HL-60 (cell line): Measurements from ENCODE around the gene TAF1C.

ENCODE experiments used
- DNase-seq, 2 experiments: peaks; one replicate each; pipeline ENCODE4 v3.0.0-alpha.2; 2010 to 2020; ENCODE audit warnings: low read depth in 1 of 2, low spot score in 1 of 2
- H3K27ac ChIP-seq: fragments of 250-450 bp; sonication (Bioruptor Pico); replicated peaks from 2 replicates; pipeline ENCODE4 v1.5.1; 2020; ENCODE audit warnings: mild to moderate bottlenecking, moderate library complexity
- H3K27me3 ChIP-seq: fragments of 250-450 bp; sonication (Bioruptor Pico); 2 replicates; pipeline ENCODE4 v1.5.1; 2021; ENCODE audit warnings: mild to moderate bottlenecking, moderate library complexity; ENCODE audit not compliant: insufficient read depth, poor library complexity, severe bottlenecking
- H3K4me3 ChIP-seq: replicated peaks from 2 replicates; pipeline ENCODE4 v1.5.1; 2011; ENCODE audit warnings: mild to moderate bottlenecking, control low read depth, low read length; ENCODE audit not compliant: insufficient read depth
- CTCF ChIP-seq: IDR thresholded peaks from one replicate; pipeline ENCODE4 v1.5.1; 2011; ENCODE audit warnings: low read length, control low read depth, inconsistent platforms; ENCODE audit not compliant: insufficient read depth
- GABPA ChIP-seq: IDR thresholded peaks from 2 replicates; pipeline ENCODE4 v1.6.1; 2012; ENCODE audit warnings: low read depth
- POLR2AphosphoS5 ChIP-seq: IDR thresholded peaks from 2 replicates; pipeline ENCODE4 v1.6.1; 2012; ENCODE audit warnings: low read depth
- REST ChIP-seq: IDR thresholded peaks from 2 replicates; pipeline ENCODE4 v1.6.1; 2012; ENCODE audit warnings: low read depth; ENCODE audit not compliant: insufficient replicate concordance
- SPI1 ChIP-seq: IDR thresholded peaks from 2 replicates; pipeline ENCODE4 v1.6.1; 2012; ENCODE audit warnings: low read depth, mild to moderate bottlenecking, borderline replicate concordance

TAF1C gene

GRCh38 chr16:84144209-84144858, 42.5 kb downstream of the TAF1C start:
- H3K27me3 ChIP-seq: no peaks in the 10 kb centered on the region
- TF ChIP-seq SPI1 (no peak), POLR2AphosphoS5 (no peak), GABPA (no peak), CTCF (no peak), REST (no peak)
- peak overlapping the region; percentile 96 for H3K4me3 ChIP-seq
- DNase-seq: peak in 1 of 2 experiments; percentile 23
- peak overlapping the region; percentile 60 for H3K27ac ChIP-seq

- no peak for DNase-seq
- Histone ChIP-seq H3K27me3 (no peaks in the 10 kb centered on the region), H3K27ac (no peak overlapping the region), H3K4me3 (peak overlapping the region; percentile 96)
- TF ChIP-seq REST (no peak), POLR2AphosphoS5 (no peak), GABPA (no peak)
These were observed 43.1 kb downstream of the TAF1C start for GRCh38 chr16:84143784-84144199.

- no peak for DNase-seq
- 0 out of 2 replicates have a peak overlapping the region, but pooled peaks have one; percentile 12 for H3K27ac ChIP-seq
- TF ChIP-seq SPI1: no peak
- no peak for TF ChIP-seq POLR2AphosphoS5
- no peak for TF ChIP-seq CTCF
- TF ChIP-seq GABPA: no peak
- TF ChIP-seq REST: no peak
- H3K27me3 ChIP-seq: no peaks in the 10 kb centered on the region
- no peak overlapping the region for H3K4me3 ChIP-seq
These were observed 43.8 kb downstream of the TAF1C start for GRCh38 chr16:84143081-84143480.
